ENCODE results near the gene GPR25.

GPR25 gene

GRCh38 chr1:200873116-200873670 lies 412 bp downstream of the GPR25 start:
- no peak for DNase-seq (ENCODE audit: low read depth in 2 of 2)

- DNase-seq (ENCODE audit: low read depth in 2 of 2) = no peak
Observed at GRCh38 chr1:200873671-200874397, 1.1 kb downstream of the GPR25 start.

- DNase-seq (ENCODE audit: low read depth in 2 of 2) = no peak
Observed at GRCh38 chr1:200874694-200875093, 1.9 kb downstream of the GPR25 start.

- no peak for DNase-seq (ENCODE audit: low read depth in 2 of 2)
Observed at GRCh38 chr1:200875416-200875815, 2.6 kb downstream of the GPR25 start.

GRCh38 chr1:200877010-200877409 lies 4.2 kb downstream of the GPR25 start:
- DNase-seq (ENCODE audit: low read depth in 2 of 2) = no peak

GRCh38 chr1:200877839-200878551 lies 5.2 kb downstream of the GPR25 start:
- no peak for DNase-seq (ENCODE audit: low read depth in 2 of 2)

- DNase-seq (ENCODE audit: low read depth in 2 of 2) = no peak
Observed at GRCh38 chr1:200880212-200880611, 7.4 kb downstream of the GPR25 start.

GRCh38 chr1:200883118-200883517 lies 10.3 kb downstream of the GPR25 start:
- DNase-seq (ENCODE audit: low read depth in 2 of 2) = no peak

GRCh38 chr1:200885623-200886402 lies 13.0 kb downstream of the GPR25 start:
- DNase-seq (ENCODE audit: low read depth in 2 of 2) = no peak

- no peak for DNase-seq (ENCODE audit: low read depth in 2 of 2)
Observed at GRCh38 chr1:200886594-200886993, 13.8 kb downstream of the GPR25 start.

GRCh38 chr1:200887036-200887435 lies 14.3 kb downstream of the GPR25 start:
- no peak for DNase-seq (ENCODE audit: low read depth in 2 of 2)

GRCh38 chr1:200887772-200888348 lies 15.1 kb downstream of the GPR25 start:
- DNase-seq (ENCODE audit: low read depth in 2 of 2) = no peak

- peak in 1 of 2 donors; percentile 34 for DNase-seq (ENCODE audit: low read depth in 2 of 2)
Observed at GRCh38 chr1:200888349-200888838, 15.6 kb downstream of the GPR25 start.

GRCh38 chr1:200889571-200889970 lies 16.8 kb downstream of the GPR25 start:
- no peak for DNase-seq (ENCODE audit: low read depth in 2 of 2)

- no peak for DNase-seq (ENCODE audit: low read depth in 2 of 2)
Observed at GRCh38 chr1:200890027-200890426, 17.2 kb downstream of the GPR25 start.

GRCh38 chr1:200890818-200891773 lies 18.3 kb downstream of the GPR25 start:
- no peak for DNase-seq (ENCODE audit: low read depth in 2 of 2)

GRCh38 chr1:200891774-200892157 lies 19.0 kb downstream of the GPR25 start:
- no peak for DNase-seq (ENCODE audit: low read depth in 2 of 2)

- no peak for DNase-seq (ENCODE audit: low read depth in 2 of 2)
Observed at GRCh38 chr1:200892546-200892945, 19.8 kb downstream of the GPR25 start.

GRCh38 chr1:200892958-200893357 lies 20.2 kb downstream of the GPR25 start:
- DNase-seq (ENCODE audit: low read depth in 2 of 2) = no peak

- no peak for DNase-seq (ENCODE audit: low read depth in 2 of 2)
Observed at GRCh38 chr1:200893411-200893901, 20.7 kb downstream of the GPR25 start.
